ENCODE data around the gene FOXF2.
A peak's percentile ranks its signal among the peaks of the same experiment; 100 is the strongest.

FOXF2 gene

GRCh38 chr6:1394514-1395463 lies 5.4 kb downstream of the FOXF2 start:
- CTCF ChIA-PET, result no interaction called here
- no peak for DNase-seq (ENCODE audit: extremely low spot score)
- TF ChIP-seq ARNT (IDR thresholded peaks at IDR 0.05), result no peak
- no peak for TF ChIP-seq ELF4 (IDR thresholded peaks at IDR 0.05)
- no peak for TF ChIP-seq BHLHE40 (IDR thresholded peaks at IDR 0.05; ENCODE audit: borderline replicate concordance)
- no peak for TF ChIP-seq NFRKB (IDR thresholded peaks at IDR 0.05)
- TF ChIP-seq ZNF384 (IDR thresholded peaks at IDR 0.05), result no peak
- 0 out of 2 replicates have a peak, but pooled peaks have one; percentile 47 for TF ChIP-seq HDGF (IDR thresholded peaks at IDR 0.05; ENCODE audit: borderline replicate concordance)
- TF ChIP-seq SP1 (IDR thresholded peaks at IDR 0.05), result no peak
- POLR2A ChIA-PET, result no interaction called here

- ChIA-PET POLR2A (no interaction called here), CTCF (no interaction called here)
- no peak for DNase-seq (ENCODE audit: extremely low spot score)
- no peak for TF ChIP-seq ZNF384 (IDR thresholded peaks at IDR 0.05)
- TF ChIP-seq LEF1 (IDR thresholded peaks at IDR 0.05; ENCODE audit: borderline replicate concordance), result no peak
- no peak for TF ChIP-seq HDGF (IDR thresholded peaks at IDR 0.05; ENCODE audit: borderline replicate concordance)
- no peak for TF ChIP-seq FOXA1 (IDR thresholded peaks at IDR 0.05)
- TF ChIP-seq SP1 (IDR thresholded peaks at IDR 0.05), result no peak
- TF ChIP-seq ARNT (IDR thresholded peaks at IDR 0.05), result no peak
- no peak for TF ChIP-seq ELF4 (IDR thresholded peaks at IDR 0.05)
- no peak for TF ChIP-seq L3MBTL2 (conservative IDR thresholded peaks at IDR 0.05)
- TF ChIP-seq BHLHE40 (IDR thresholded peaks at IDR 0.05; ENCODE audit: borderline replicate concordance), result no peak
- no peak for TF ChIP-seq TARDBP (IDR thresholded peaks at IDR 0.05)
- no peak for TF ChIP-seq NFRKB (IDR thresholded peaks at IDR 0.05)
- no peak for TF ChIP-seq SUZ12 (IDR thresholded peaks at IDR 0.05)
- TF ChIP-seq PKNOX1 (IDR thresholded peaks at IDR 0.05), result no peak
- no peak for TF ChIP-seq CTBP1 (IDR thresholded peaks at IDR 0.05; ENCODE audit: borderline replicate concordance)
- no peak for TF ChIP-seq FOXM1 (IDR thresholded peaks at IDR 0.05; ENCODE audit: borderline replicate concordance)
- no peak for TF ChIP-seq FOXK2 (IDR thresholded peaks at IDR 0.05)
These were observed 6.1 kb downstream of the FOXF2 start for GRCh38 chr6:1395506-1395905.

- ChIA-PET CTCF (interaction anchor here (1.1 to 1.5 kb wide), 8 partner anchors 9 to 803 kb away, joined by 3 to 7 read pairs (median 4); no protein-coding TSS in a partner anchor), POLR2A (interaction anchor here (0.5 to 1.5 kb wide), 2 partner anchors 30 to 601 kb away, joined by 3 to 4 read pairs; no protein-coding TSS in a partner anchor)
- DNase-seq (ENCODE audit: extremely low spot score), result no peak
- TF ChIP-seq SP1 (IDR thresholded peaks at IDR 0.05) (no peak), FOXM1 (IDR thresholded peaks at IDR 0.05; ENCODE audit: borderline replicate concordance) (no peak), FOXA1 (IDR thresholded peaks at IDR 0.05) (no peak), L3MBTL2 (conservative IDR thresholded peaks at IDR 0.05) (no peak), NFRKB (IDR thresholded peaks at IDR 0.05) (no peak), CTBP1 (IDR thresholded peaks at IDR 0.05; ENCODE audit: borderline replicate concordance) (no peak), HDGF (IDR thresholded peaks at IDR 0.05; ENCODE audit: borderline replicate concordance) (no peak), FOXK2 (IDR thresholded peaks at IDR 0.05) (no peak), BHLHE40 (IDR thresholded peaks at IDR 0.05; ENCODE audit: borderline replicate concordance) (no peak)
These were observed 6.8 kb downstream of the FOXF2 start for GRCh38 chr6:1395941-1396908.

- peak; percentile 87 for DNase-seq (ENCODE audit: extremely low spot score)
- POLR2A ChIA-PET, result interaction anchor here (0.5 to 1.5 kb wide), 2 partner anchors 31 to 602 kb away, joined by 3 to 4 read pairs; no protein-coding TSS in a partner anchor
These were observed 7.8 kb downstream of the FOXF2 start for GRCh38 chr6:1396952-1397868.

More at GRCh38 chr6:1396952-1397868, 7.8 kb downstream of the FOXF2 start:
- CTCF ChIA-PET, result interaction anchor here (0.8 to 1.7 kb wide), 10 partner anchors 8 to 804 kb away, joined by 3 to 7 read pairs (median 4); no protein-coding TSS in a partner anchor
- TF ChIP-seq L3MBTL2 (conservative IDR thresholded peaks at IDR 0.05), result no peak
- 0 out of 2 replicates have a peak, but pooled peaks have one; percentile 19 for TF ChIP-seq FOXM1 (IDR thresholded peaks at IDR 0.05; ENCODE audit: borderline replicate concordance)
- TF ChIP-seq CTBP1 (IDR thresholded peaks at IDR 0.05; ENCODE audit: borderline replicate concordance), result peak; percentile 98
- peak; percentile 98 for TF ChIP-seq PKNOX1 (IDR thresholded peaks at IDR 0.05)
- TF ChIP-seq ARNT (IDR thresholded peaks at IDR 0.05), result peak; percentile 79
- no peak for TF ChIP-seq FOXA1 (IDR thresholded peaks at IDR 0.05)
- TF ChIP-seq SUZ12 (IDR thresholded peaks at IDR 0.05), result no peak
